ENCODE measurements around the gene NRIP1.

The NRIP1 gene

GRCh38 chr21:14918527-14918926 is 146.3 kb downstream of the NRIP1 start:
- no peak for DNase-seq (ENCODE audit: low read depth in 3 of 3)

DNA sequence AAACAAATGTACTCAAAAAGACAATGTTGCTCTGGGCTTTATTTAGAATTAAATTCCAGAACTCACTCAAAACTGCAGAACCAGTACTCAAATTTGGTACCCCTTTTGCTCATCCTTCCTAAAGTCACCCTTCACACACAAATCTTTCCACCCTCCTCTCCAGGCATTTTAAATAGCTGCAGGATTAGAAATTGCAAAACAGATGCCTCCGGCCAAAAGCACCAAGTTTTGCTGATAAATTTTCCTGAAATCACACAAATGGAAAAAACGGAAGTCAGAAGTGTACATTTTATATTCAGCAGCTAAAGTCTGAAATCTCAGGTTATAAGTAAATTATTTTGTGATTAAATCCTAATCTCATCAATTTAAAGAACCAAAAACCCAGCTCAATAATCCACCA is 147.0 kb downstream of the NRIP1 start:
- DNase-seq (ENCODE audit: low read depth in 3 of 3): no peak

GRCh38 chr21:14916676-14917141 is 148.1 kb downstream of the NRIP1 start:
- no peak for DNase-seq (ENCODE audit: low read depth in 3 of 3)

DNA sequence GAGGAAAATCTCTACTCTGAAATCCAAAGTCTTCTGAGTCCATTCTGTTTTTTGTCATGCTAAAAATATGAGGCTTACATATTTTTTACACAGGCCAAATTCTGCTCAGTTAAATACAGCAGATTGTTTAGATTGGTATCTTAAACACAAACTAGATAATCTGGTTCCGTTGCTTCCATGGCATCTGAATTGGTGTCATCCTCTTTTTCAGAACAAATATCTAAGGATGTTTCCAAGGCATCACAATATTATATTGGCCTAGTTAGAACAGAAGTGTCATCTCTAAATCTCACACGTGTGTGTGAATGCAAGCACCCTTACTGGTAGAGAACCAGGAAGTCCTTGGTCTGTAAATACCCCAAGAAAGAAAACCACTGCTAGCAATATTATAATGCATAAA is 151.2 kb downstream of the NRIP1 start:
- no peak for DNase-seq (ENCODE audit: low read depth in 3 of 3)

- DNase-seq (ENCODE audit: low read depth in 3 of 3): no peak
Measured at GRCh38 chr21:14911351-14911750, 153.4 kb downstream of the NRIP1 start.
